ENCODE measurements around the gene CEP95. TPM values are rescaled to one million over a fixed set of nuclear protein-coding genes. Genes with fewer than 3 reads are reported as not detected.

Gene CEP95
- total RNA-seq, 1 experiment from 2014 or later, result 63.8 TPM

DNA sequence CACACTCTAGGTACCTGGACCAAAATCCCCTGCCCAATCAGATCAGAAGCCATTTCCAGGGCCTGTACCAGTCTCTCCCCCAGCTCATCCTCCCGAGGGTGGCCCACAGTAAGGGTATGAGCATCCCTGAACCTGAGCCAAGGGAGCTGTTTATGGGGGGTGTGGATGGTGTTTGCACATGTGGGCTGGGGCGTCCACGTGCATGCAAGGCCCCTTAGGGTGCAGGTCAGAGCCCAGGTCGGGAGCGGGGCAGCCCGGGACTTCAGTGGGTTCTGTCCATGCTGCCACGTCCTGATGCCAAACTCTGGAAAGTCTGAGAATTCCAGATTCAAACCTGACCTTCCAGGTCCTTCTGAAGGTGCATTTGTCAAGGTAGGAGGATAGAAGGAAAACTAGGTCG, 48.0 kb upstream of the CEP95 start (continued):
- TF ChIP-seq, protein P1, sequence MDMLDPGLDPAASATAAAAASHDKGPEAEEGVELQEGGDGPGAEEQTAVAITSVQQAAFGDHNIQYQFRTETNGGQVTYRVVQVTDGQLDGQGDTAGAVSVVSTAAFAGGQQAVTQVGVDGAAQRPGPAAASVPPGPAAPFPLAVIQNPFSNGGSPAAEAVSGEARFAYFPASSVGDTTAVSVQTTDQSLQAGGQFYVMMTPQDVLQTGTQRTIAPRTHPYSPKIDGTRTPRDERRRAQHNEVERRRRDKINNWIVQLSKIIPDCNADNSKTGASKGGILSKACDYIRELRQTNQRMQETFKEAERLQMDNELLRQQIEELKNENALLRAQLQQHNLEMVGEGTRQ (CRISPR knock-in tag; IDR thresholded peaks at IDR 0.05), result no peak
- no peak for TF ChIP-seq ZNF425 (CRISPR knock-in tag; conservative IDR thresholded peaks at IDR 0.05)
- TF ChIP-seq IRF2 (CRISPR knock-in tag; IDR thresholded peaks at IDR 0.05; ENCODE audit: borderline replicate concordance, low read depth), result no peak
- no peak for TF ChIP-seq ESRRA (CRISPR knock-in tag; IDR thresholded peaks at IDR 0.05; ENCODE audit: borderline replicate concordance)
- TF ChIP-seq KAT7 (CRISPR knock-in tag; IDR thresholded peaks at IDR 0.05; ENCODE audit: borderline replicate concordance), result no peak
- no peak for TF ChIP-seq TP53 (CRISPR knock-in tag; IDR thresholded peaks at IDR 0.05)

- DNase-seq (ENCODE audit: low spot score) (no peak), ATAC-seq (no peak)
- Mint-ChIP-seq H3K4me1 (no peaks in the 10 kb centered on the region), H3K9me3 (no peaks in the 10 kb centered on the region), H3K27ac (no peak overlapping the region; the same call in 1 of the 2 replicates), H3K4me3 (no peak overlapping the region), H3K36me3 (no peaks in the 10 kb centered on the region), H3K27me3 (ENCODE audit: low read depth) (no peaks in the 10 kb centered on the region)
- POLR2A ChIA-PET, result no interaction called here
- CTCF ChIA-PET, result interaction anchor here (1.5 kb wide), 1 partner anchor 41 kb away, joined by 3 read pairs; no protein-coding TSS in a partner anchor
- TF ChIP-seq RORB (CRISPR knock-in tag; IDR thresholded peaks at IDR 0.05) (no peak), NFE2L1 (CRISPR knock-in tag; IDR thresholded peaks at IDR 0.05) (no peak), ZNF263 (CRISPR knock-in tag; IDR thresholded peaks at IDR 0.05; ENCODE audit: low read depth) (no peak), ZSCAN18 (CRISPR knock-in tag; IDR thresholded peaks at IDR 0.05) (no peak), PRRX2 (CRISPR knock-in tag; IDR thresholded peaks at IDR 0.05) (no peak), NR3C1 (CRISPR knock-in tag; conservative IDR thresholded peaks at IDR 0.05; ENCODE audit: low read depth) (no peak), ZNF532 (CRISPR knock-in tag; IDR thresholded peaks at IDR 0.05; ENCODE audit: borderline replicate concordance) (no peak), ZNF219 (CRISPR knock-in tag; IDR thresholded peaks at IDR 0.05; ENCODE audit: borderline replicate concordance) (no peak), TCF7 (CRISPR knock-in tag; IDR thresholded peaks at IDR 0.05; ENCODE audit: low read depth) (no peak), TEAD1 (CRISPR knock-in tag; IDR thresholded peaks at IDR 0.05) (no peak), ZNF281 (CRISPR knock-in tag; IDR thresholded peaks at IDR 0.05) (no peak), ATF2 (CRISPR knock-in tag; IDR thresholded peaks at IDR 0.05; ENCODE audit: borderline replicate concordance, low read depth) (no peak), TEAD4 (CRISPR knock-in tag; IDR thresholded peaks at IDR 0.05) (no peak), CREB1 (CRISPR knock-in tag; IDR thresholded peaks at IDR 0.05) (no peak)
- TF ChIP-seq, protein P2, sequence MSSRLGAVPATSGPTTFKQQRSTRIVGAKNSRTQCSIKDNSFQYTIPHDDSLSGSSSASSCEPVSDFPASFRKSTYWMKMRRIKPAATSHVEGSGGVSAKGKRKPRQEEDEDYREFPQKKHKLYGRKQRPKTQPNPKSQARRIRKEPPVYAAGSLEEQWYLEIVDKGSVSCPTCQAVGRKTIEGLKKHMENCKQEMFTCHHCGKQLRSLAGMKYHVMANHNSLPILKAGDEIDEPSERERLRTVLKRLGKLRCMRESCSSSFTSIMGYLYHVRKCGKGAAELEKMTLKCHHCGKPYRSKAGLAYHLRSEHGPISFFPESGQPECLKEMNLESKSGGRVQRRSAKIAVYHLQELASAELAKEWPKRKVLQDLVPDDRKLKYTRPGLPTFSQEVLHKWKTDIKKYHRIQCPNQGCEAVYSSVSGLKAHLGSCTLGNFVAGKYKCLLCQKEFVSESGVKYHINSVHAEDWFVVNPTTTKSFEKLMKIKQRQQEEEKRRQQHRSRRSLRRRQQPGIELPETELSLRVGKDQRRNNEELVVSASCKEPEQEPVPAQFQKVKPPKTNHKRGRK (CRISPR knock-in tag; IDR thresholded peaks at IDR 0.05; ENCODE audit: borderline replicate concordance), result no peak
These were observed 47.5 kb upstream of the CEP95 start for GRCh38 chr17:64459284-64459747.

Data from WTC11 (cell line).